Measurements from ENCODE around the gene RPL37. TPM values are rescaled to one million over a fixed set of nuclear protein-coding genes. Genes with fewer than 3 reads are reported as not detected.
"Not testable (repeated sequence)": the region's sequence is repeated elsewhere in the genome, so short reads cannot be mapped to it uniquely, and the experiment has no call there.

The RPL37 gene
- total and polyA plus RNA-seq, 2 donors (not counting 3 experiments of a cell fraction or from before 2014, with no cell fraction given): 259 to 1,348 TPM

DNA sequence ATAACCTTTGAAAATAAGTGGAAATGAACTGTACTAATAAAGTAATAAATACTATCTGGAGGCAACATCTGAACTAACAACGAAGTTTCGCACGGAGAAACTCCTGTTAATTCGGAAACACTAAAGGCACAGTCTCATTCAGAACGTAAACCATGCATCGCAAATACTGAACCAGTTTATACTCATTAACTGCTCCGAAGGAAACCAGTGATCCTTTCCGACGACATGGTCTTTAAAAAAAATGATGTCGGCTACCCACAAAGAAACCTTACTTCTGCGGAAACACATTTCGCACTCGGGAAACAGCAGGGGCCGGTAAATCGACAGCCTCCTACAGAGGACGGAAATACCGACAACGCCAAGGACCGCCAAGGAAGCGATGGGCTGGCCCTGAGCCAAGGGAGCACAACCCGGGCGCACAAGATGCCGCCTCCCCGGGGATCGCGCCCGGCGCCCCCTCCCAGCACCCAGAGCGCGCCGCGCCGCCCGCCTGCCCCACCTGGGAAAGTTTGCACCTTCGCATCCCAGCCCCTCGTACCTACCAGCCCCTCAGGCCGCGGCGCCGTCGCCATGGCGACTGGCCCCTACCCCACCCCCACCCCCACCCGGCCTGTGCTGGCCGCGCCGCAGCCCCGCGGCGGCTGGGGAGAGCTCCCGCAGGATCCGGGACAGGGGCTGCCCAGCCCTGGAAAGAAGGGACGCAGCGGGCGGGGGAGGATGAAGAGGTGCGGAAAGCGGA lies 37.6 kb downstream of the RPL37 start:
- Histone ChIP-seq H2AFZ (ENCODE audit: low read depth, low read length) (peak overlapping the region; percentile 93), H3K4me3 (replicated peaks in 1 of 3; ENCODE audit: insufficient read depth in 1 of 3, low read depth in 1 of 3, low read length in 3 of 3) (peak overlapping the region; percentile 38 to 96 (median 80)), H3K9me1 (replicated peaks; ENCODE audit: control insufficient read depth, extremely low read depth, insufficient read depth, low read length) (no peaks in the 10 kb centered on the region), H3K27ac (ENCODE audit: insufficient read depth, low read depth, low read length) (peak overlapping the region; percentile 93), H3K4me1 (ENCODE audit: control insufficient read depth, extremely low read depth, insufficient read depth, low read length) (peaks cover 19% of the 10 kb centered on the region), H3K36me3 (ENCODE audit: control insufficient read depth in 2 of 2, extremely low read depth in 1 of 2, insufficient read depth in 2 of 2, low read length in 2 of 2) (no peaks in the 10 kb centered on the region), H3K9ac (replicated peaks; ENCODE audit: extremely low read depth, insufficient read depth, low read length) (peak overlapping the region; percentile 96), H3K9me3 (replicated peaks; ENCODE audit: control insufficient read depth, insufficient read depth, low read length) (no peaks in the 10 kb centered on the region), H4K20me1 (replicated peaks; ENCODE audit: control insufficient read depth, extremely low read depth, insufficient read depth, low read length) (no peaks in the 10 kb centered on the region), H3K4me2 (ENCODE audit: insufficient read depth, low read length) (peak overlapping the region; percentile 84), H3K27me3 (ENCODE audit: control insufficient read depth in 2 of 2, insufficient read depth in 2 of 2, low read length in 2 of 2) (no peaks in the 10 kb centered on the region), H3K79me2 (ENCODE audit: control insufficient read depth, insufficient read depth, low read length) (peaks cover 51% of the 10 kb centered on the region)
- DNase-seq (ENCODE audit: low read depth, low spot score) (peak; percentile 83), FAIRE-seq (peak; percentile 47)
- POLR2A ChIA-PET: interaction anchor here (0.7 to 1.0 kb wide), 2 partner anchors 24 to 34 kb away, joined by 3 read pairs; no protein-coding TSS in a partner anchor
- intact Hi-C loops (cut with micrococcal nuclease): loop anchor here (1.0 to 2.0 kb wide), 4 partner anchors 8 to 42 kb away; partner anchors contain the start of genes RPL37 and TTC33
- dilution Hi-C loops (cut with MboI; ENCODE audit: extremely low pct_ligation_motif_present, low sequenced_read_pairs): no loop called here
- BruUV-seq (replicated peaks): no TSS peak
- TF ChIP-seq POLR2A (IDR thresholded peaks at IDR 0.05; ENCODE audit: low read depth, low read length) (no peak), GATA2 (IDR thresholded peaks at IDR 0.05; ENCODE audit: insufficient read depth, insufficient read length, low read depth, low read length) (no peak), POLR2AphosphoS5 (IDR thresholded peaks at IDR 0.05; ENCODE audit: insufficient read depth, low read depth, low read length) (peak; percentile 22), MYC (IDR thresholded peaks at IDR 0.05; ENCODE audit: low read depth, low read length) (no peak)
- CTCF ChIA-PET: interaction anchor here (1.0 to 1.5 kb wide), 4 partner anchors 10 to 37 kb away, joined by 3 to 7 read pairs (median 6); no protein-coding TSS in a partner anchor

DNA sequence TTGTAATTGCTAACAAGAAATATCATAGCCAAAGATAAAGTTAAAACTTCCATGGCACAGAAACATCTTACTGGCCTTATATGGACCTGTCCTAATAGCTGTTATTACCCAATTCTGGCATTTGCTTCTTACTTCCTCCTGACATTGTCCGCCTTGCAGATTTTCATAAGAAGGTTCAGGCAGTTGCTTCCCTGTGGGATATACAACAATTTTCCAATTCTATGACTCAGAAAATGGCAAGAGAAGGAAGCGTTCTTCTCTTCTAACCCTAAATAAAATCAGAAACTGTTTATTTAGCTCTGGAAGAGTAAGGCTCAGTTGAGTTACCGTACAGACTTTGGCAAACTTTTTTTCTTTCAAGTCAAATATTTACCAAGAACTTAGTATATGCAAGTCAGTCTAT lies 38.5 kb downstream of the RPL37 start:
- H3K36me3 ChIP-seq (ENCODE audit: control insufficient read depth in 2 of 2, extremely low read depth in 1 of 2, insufficient read depth in 2 of 2, low read length in 2 of 2): no peaks in the 10 kb centered on the region
- H3K4me2 ChIP-seq (ENCODE audit: insufficient read depth, low read length): peak overlapping the region; percentile 84
- CTCF ChIA-PET: interaction anchor here (1.0 kb wide), 1 partner anchor 36 kb away, joined by 3 read pairs; no protein-coding TSS in a partner anchor
- H4K20me1 ChIP-seq (replicated peaks; ENCODE audit: control insufficient read depth, extremely low read depth, insufficient read depth, low read length): peaks cover 5% of the 10 kb centered on the region
- peak; percentile 21 for FAIRE-seq
- peak overlapping the region; percentile 93 for H3K27ac ChIP-seq (ENCODE audit: insufficient read depth, low read depth, low read length)
- no peaks in the 10 kb centered on the region for H3K9me3 ChIP-seq (replicated peaks; ENCODE audit: control insufficient read depth, insufficient read depth, low read length)
- peak; percentile 52 for DNase-seq (ENCODE audit: low read depth, low spot score)
- H3K9me1 ChIP-seq (replicated peaks; ENCODE audit: control insufficient read depth, extremely low read depth, insufficient read depth, low read length): no peaks in the 10 kb centered on the region
- H3K9ac ChIP-seq (replicated peaks; ENCODE audit: extremely low read depth, insufficient read depth, low read length): peak overlapping the region; percentile 96
- intact Hi-C loops (cut with micrococcal nuclease) (loop anchor here (2.0 kb wide), 1 partner anchor 22 kb away; no protein-coding TSS in a partner anchor), dilution Hi-C loops (cut with MboI; ENCODE audit: extremely low pct_ligation_motif_present, low sequenced_read_pairs) (no loop called here)
- H3K4me3 ChIP-seq (replicated peaks in 1 of 3; ENCODE audit: insufficient read depth in 1 of 3, low read depth in 1 of 3, low read length in 3 of 3): peak overlapping the region; percentile 38 to 96 (median 80)
- no peak overlapping the region for H2AFZ ChIP-seq (ENCODE audit: low read depth, low read length)
- POLR2A ChIA-PET: interaction anchor here (1.0 kb wide), 1 partner anchor 35 kb away, joined by 3 read pairs; no protein-coding TSS in a partner anchor
- H3K4me1 ChIP-seq (ENCODE audit: control insufficient read depth, extremely low read depth, insufficient read depth, low read length): peaks cover 24% of the 10 kb centered on the region
- no peaks in the 10 kb centered on the region for H3K27me3 ChIP-seq (ENCODE audit: control insufficient read depth in 2 of 2, insufficient read depth in 2 of 2, low read length in 2 of 2)
- peaks cover 61% of the 10 kb centered on the region for H3K79me2 ChIP-seq (ENCODE audit: control insufficient read depth, insufficient read depth, low read length)
- peak; percentile 8 for TF ChIP-seq FOS (IDR thresholded peaks at IDR 0.05; ENCODE audit: borderline replicate concordance, insufficient read depth, low read length)
- TF ChIP-seq, protein P1, sequence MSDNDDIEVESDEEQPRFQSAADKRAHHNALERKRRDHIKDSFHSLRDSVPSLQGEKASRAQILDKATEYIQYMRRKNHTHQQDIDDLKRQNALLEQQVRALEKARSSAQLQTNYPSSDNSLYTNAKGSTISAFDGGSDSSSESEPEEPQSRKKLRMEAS (IDR thresholded peaks at IDR 0.05; ENCODE audit: insufficient read depth, insufficient read length): no peak
- no TSS peak for BruUV-seq (replicated peaks)

DNA sequence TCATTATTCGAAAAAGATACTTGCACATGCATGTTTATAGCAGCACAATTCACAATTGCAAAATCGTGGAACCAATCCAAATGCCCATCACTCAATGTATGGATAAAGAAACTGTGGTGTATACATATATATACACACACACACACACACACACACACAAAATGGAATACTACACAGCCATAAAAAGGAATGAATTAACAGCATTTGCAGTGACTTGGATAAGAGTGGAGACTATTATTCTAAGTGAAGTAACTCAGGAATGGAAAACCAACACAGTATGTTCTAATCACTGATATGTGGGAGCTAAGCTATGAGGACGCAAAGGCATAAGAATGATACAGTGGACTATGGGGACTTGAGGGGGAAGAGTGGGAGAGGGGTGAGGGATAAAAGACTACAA lies 40.1 kb downstream of the RPL37 start:
- H3K27ac ChIP-seq (ENCODE audit: insufficient read depth, low read depth, low read length); DNase-seq (ENCODE audit: low read depth, low spot score); POLR2A ChIA-PET; H3K9ac ChIP-seq (replicated peaks; ENCODE audit: extremely low read depth, insufficient read depth, low read length); H3K36me3 ChIP-seq (ENCODE audit: control insufficient read depth in 2 of 2, extremely low read depth in 1 of 2, insufficient read depth in 2 of 2, low read length in 2 of 2); BruUV-seq (replicated peaks); H3K27me3 ChIP-seq (ENCODE audit: control insufficient read depth in 2 of 2, insufficient read depth in 2 of 2, low read length in 2 of 2); H2AFZ ChIP-seq (ENCODE audit: low read depth, low read length); H3K4me3 ChIP-seq (replicated peaks in 1 of 3; ENCODE audit: insufficient read depth in 1 of 3, low read depth in 1 of 3, low read length in 3 of 3); intact Hi-C loops (cut with micrococcal nuclease); FAIRE-seq; H3K4me2 ChIP-seq (ENCODE audit: insufficient read depth, low read length); CTCF ChIA-PET; H3K9me1 ChIP-seq (replicated peaks; ENCODE audit: control insufficient read depth, extremely low read depth, insufficient read depth, low read length); dilution Hi-C loops (cut with MboI; ENCODE audit: extremely low pct_ligation_motif_present, low sequenced_read_pairs); H3K9me3 ChIP-seq (replicated peaks; ENCODE audit: control insufficient read depth, insufficient read depth, low read length): not testable (repeated sequence)
- Histone ChIP-seq H3K4me1 (ENCODE audit: control insufficient read depth, extremely low read depth, insufficient read depth, low read length) (peaks cover 23% of the 10 kb centered on the region), H3K79me2 (ENCODE audit: control insufficient read depth, insufficient read depth, low read length) (peaks cover 77% of the 10 kb centered on the region), H4K20me1 (replicated peaks; ENCODE audit: control insufficient read depth, extremely low read depth, insufficient read depth, low read length) (peaks cover 11% of the 10 kb centered on the region)
